Inferior parietal cortex (tissue), 1 donor: ENCODE measurements around the gene CAMKK1.

Experiments
- DNase-seq: peaks from one replicate; pipeline ENCODE4 v3.0.0-alpha.2; 2016; ENCODE audit errors: extremely low spot score

Gene CAMKK1

DNA sequence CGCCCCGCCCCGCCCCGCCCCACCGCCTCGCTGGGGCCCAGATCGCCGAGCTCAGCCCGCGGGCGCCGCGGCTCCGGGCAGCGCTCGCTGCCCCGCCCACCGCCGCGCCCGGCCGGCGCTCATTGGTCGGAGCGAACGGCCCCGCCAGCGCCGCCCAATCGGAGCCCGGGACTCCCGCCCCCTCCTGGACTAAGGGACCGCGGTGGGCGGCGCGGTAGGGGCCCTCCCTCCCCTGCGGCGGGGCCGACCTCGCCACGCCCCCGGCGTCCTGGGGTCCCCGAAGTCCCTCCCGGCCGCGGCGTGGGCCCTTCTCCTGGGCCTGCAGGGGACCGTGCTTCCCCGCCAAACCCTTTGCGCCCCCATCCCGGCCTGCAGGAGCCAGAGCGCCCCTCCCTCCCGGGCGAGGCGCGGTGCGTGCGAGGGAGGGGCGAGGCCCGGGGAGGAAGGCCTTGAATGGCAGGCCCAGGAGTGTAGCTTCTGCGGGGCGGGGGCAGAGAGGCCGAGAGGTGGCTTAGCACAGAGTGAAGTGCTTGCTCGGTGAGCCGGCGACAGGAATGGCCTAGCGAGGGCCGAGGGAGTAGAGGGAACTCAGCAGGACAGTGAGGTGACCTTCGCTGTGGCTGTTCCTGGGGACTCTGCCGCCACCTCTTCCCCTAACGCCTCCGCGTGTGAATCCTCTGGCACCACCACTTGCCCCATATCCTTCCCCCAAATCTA is at the start of gene CAMKK1:
CAMKK1 (minus strand) TSS at position 51 of the 717 bp plus-strand sequence. CDS start 7,366 bp downstream, outside the sequence.
- DNase-seq = peak; percentile 73

DNA sequence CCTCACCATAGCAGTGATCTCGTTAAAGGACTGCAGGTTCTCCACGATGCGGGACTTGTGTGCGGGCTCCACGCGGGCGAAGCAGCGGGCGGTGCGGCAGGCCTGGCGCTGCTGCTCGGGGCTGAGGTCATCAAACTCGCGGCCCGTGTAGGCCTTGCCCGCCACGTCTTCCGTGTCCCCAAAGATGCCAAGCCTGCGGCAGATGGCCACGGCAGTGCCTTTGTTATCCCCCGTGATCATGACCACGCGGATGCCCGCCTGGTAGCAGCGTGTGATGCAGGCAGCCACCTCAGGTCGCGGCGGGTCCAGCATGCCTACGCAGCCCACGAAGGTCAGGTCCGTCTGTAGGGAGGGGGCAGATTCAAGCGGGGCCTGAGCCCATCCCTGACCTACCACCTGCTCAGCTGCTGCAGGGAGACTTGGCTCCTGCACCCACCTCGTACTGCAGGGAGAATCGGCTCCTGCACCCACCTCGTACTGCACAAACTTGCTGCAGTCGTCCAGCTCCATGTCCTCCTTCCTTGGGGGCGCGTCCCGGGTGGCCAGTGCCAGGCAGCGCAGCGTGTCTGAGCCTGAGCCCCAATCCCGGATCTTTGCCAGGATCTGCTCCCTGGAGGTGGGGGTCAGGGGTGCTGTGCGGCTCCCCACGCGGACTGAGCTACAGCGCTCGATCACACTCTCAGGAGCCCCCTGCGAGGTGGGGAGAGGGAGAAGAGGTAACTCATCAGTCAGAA is 48.3 kb upstream of the CAMKK1 start:
- no peak for DNase-seq

- no peak for DNase-seq
Observed at GRCh38 chr17:3937359-3937758, 44.5 kb upstream of the CAMKK1 start.

- no peak for DNase-seq
Observed at GRCh38 chr17:3935825-3936355, 43.0 kb upstream of the CAMKK1 start.

DNA sequence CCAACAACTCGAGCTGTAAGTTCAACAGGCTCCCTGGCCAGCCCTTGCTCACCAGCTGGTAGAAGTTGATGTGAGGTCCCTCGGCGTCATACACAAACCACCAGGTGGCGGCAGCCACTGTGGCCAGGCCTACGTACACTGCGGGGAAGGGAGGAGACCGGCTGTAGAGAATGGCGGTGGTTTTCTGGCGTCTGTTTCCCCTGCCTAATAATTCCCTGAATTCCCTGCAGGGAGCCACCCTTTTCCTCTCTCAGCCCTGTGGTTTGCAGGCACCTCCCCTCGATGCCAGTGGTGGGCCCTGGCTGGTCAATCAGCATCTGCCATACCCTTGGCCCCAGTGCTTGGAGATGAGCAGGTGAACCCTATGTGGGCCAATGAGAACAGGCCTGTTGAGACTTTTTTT is 42.3 kb upstream of the CAMKK1 start:
- peak; percentile 8 for DNase-seq

GRCh38 chr17:3929764-3930163 is 36.9 kb upstream of the CAMKK1 start:
- no peak for DNase-seq

DNA sequence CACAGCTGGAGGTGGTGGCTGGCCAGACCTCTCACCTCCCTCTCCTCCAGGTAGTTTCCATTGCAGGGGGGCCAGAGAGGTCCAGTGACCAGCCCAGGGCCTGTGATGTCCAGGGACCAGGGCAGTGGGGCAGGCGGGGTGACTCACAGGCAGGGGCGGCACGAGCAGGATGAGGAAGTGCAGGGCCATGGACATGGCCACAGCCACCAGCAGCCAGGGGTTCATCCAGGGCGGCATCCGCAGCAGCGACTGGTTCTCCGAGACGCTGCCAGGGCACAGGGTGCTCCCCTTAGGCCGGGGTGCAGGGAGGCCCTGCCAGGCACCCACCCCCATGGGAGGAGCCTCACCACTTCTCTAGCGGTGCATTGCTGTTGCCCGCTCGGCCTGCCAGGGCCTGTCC is 36.3 kb upstream of the CAMKK1 start:
- no peak for DNase-seq

- no peak for DNase-seq
Observed at GRCh38 chr17:3928406-3928805, 35.6 kb upstream of the CAMKK1 start.

DNA sequence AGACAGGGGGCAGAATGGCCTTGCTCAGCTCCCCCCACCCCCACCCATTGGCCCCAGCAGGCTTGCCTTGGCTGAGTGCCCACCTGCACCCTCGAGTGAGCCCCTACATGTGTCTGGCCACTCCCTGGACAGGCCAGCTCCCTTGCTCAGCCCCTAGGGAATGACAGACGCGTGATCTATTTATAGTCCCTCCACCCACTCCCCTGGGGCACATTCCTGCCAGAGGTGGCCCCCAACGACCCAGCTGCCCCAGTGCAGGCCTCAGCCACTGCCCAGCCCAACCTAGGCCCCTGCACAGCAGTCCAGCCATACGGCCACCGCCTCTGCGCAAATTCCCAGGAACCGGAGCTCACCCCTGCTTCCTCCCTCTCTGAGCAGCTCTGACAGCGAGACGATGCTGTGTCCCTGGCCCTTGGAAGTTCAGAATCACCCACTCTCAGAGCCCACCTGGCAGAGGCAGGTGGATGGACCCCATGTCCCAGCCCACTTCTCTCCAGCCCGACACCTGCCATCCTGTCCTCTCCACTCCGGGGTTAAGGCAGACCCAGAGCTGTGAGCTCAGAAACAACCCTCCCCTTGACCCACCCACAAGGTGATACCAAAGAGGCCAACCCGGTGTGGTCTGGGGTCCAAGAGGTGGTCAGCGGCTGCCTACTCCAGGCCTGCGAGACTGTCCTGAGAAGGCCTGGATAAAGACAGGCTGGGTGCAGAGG is 34.9 kb upstream of the CAMKK1 start:
- no peak for DNase-seq

- DNase-seq = no peak
Observed at GRCh38 chr17:3926860-3927627, 34.2 kb upstream of the CAMKK1 start.

- DNase-seq = no peak
Observed at GRCh38 chr17:3925684-3926485, 33.0 kb upstream of the CAMKK1 start.

DNA sequence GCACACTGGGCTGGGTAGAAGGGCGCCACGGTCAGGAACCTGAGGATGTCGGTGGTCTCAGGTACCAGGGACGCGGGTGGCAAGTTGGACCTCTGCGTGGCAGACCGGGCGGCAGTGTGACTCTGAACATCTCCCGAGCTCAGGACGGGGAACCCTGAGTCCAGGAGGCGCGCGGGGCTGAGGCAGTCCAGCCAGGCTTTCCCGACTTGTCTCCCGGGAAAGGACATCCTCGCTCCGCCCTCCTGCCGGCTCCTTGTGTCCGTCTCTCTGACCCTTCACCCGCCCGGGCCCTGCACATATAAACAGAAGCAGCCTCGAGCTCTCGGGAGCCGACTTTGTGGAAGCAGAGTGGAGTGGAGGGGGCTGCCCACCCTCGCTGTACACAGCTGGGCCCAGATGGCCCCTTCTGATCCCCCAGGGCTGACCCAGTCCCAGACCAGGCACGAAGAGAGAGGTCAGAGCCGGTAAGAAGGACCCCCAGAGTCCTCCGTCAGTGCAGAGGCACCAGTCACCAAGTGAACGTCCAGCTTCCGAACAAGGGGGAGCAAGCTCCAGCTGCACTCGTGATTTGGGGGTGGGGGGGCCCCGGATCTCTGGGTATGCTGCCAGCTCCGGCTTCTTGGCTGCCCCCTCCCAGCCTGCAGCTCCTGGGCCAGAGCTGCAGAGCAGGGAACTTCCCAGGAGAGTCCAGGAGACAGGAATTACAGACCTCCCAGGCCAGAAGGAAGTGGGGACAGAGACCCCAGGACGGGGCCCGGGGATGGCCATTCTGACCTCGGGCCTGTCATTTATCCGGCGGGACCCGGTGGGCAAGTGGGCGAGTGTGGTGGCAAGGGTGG is 31.9 kb upstream of the CAMKK1 start:
- DNase-seq = no peak

GRCh38 chr17:3923466-3924190 is 30.8 kb upstream of the CAMKK1 start:
- DNase-seq = no peak

DNA sequence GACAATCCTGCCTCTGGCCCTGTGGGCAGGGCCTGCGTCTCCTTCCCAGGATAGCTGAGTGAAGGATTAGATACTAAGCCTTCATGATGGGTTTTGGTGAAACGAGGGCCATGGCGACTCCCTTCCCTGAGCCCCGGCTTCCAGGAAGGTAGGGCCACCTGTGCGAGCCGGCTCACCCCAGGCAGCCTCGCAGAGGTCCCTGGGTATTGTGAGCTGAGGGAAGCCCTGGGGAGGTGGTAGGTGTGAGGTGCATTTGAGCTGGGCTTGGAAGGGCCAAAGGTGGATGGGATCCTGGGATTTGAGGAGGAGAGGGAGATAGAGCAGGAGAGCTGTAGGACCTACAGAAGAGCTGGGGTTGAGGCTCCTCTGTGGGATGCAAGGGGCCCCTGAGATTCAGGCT is 29.9 kb upstream of the CAMKK1 start:
- no peak for DNase-seq

DNA sequence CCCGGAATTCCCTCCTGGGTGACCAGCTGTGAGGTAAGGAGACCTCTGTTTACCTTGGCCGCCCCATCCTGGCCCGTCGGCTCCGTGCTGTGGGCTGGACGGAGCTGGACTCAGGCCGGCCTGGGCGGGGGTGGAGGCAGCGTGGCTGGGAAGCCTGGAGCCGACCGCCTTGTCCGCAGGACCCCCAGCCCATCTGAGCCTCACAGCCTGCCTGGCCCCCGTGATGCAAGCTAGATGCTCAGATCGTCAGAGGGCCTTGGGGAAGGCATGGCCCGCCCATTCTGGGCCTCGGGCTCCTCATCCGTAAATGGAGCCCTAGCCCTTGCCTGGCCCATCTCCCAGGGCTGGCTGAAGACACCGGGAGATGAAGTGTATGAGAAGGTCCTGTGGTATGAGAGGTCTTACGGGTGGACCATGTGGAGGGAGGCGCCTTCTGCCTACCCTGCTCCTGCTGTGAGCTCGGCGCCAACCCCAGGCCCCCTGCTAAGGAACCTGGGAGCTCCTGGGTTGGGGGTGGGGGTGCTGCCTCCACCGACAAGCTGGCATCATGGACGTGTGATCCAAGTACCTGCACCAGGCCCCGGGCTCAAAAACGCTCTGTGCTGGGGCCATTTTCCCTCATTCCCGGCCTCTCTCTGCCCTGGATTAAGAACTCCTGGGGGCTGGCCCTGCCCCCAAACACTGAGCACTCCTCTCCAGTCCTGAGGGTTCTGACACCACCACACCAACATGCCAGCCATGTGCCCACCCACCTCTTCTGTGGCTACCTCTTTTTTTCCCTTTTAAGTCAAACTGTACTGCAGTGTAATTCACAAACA is 28.9 kb upstream of the CAMKK1 start:
- DNase-seq = no peak

GRCh38 chr17:3921006-3921405 is 28.2 kb upstream of the CAMKK1 start:
- no peak for DNase-seq

DNA sequence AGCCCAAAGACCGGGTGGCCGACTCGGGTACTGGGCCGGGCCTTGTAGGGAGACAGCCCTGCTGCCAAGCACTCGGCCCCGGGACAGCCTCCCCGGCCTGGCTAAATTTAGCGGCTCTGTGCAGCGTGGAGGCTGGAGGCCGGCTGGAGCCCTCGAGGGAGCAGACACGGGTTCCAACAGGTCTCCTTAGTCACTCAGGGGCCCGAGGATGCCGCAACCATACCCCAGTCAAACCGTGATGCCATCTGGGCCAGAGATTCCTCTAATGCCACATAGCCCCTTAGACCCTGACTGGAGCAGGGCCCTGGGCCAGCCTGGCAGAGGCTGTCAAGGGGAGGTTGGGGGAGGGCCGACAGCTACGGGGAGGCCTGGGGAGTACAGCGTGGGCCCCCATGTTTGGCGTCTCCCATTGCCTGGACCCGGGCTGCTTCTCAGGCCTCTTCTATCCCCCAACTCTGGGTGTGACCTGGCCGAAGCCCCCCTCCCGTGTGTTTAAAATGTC is 26.3 kb upstream of the CAMKK1 start:
- no peak for DNase-seq
